HPDE6-E6E7 (cell line): ENCODE results near the gene FOXL2NB.

Experiments
- DNase-seq: peaks from one replicate; pipeline ENCODE4 v3.0.0; 2011; ENCODE audit warnings: missing footprints; ENCODE audit errors: extremely low spot score

FOXL2NB gene

GRCh38 chr3:138944929-138945708, 1.9 kb upstream of the FOXL2NB start:
- DNase-seq: no peak

GRCh38 chr3:138945709-138946662, 1.0 kb upstream of the FOXL2NB start:
- no peak for DNase-seq

- DNase-seq: no peak
These were observed 591 bp downstream of the FOXL2NB start for GRCh38 chr3:138947495-138948121.

GRCh38 chr3:138948371-138949001, 1.5 kb downstream of the FOXL2NB start:
- no peak for DNase-seq

- DNase-seq: no peak
These were observed 2.0 kb downstream of the FOXL2NB start for GRCh38 chr3:138949002-138949418.

- no peak for DNase-seq
These were observed 2.5 kb downstream of the FOXL2NB start for GRCh38 chr3:138949445-138950005.

GRCh38 chr3:138950006-138950644, 3.1 kb downstream of the FOXL2NB start:
- DNase-seq: no peak

- DNase-seq: no peak
These were observed 3.7 kb downstream of the FOXL2NB start for GRCh38 chr3:138950701-138951100.

GRCh38 chr3:138960417-138960852, 13.4 kb downstream of the FOXL2NB start:
- no peak for DNase-seq

GRCh38 chr3:138962854-138963560, 16.0 kb downstream of the FOXL2NB start:
- DNase-seq: no peak

- no peak for DNase-seq
These were observed 17.2 kb downstream of the FOXL2NB start for GRCh38 chr3:138964264-138964663.

- no peak for DNase-seq
These were observed 17.9 kb downstream of the FOXL2NB start for GRCh38 chr3:138964923-138965322.

- no peak for DNase-seq
These were observed 24.8 kb downstream of the FOXL2NB start for GRCh38 chr3:138971766-138972320.

- no peak for DNase-seq
These were observed 25.9 kb downstream of the FOXL2NB start for GRCh38 chr3:138972941-138973340.

- no peak for DNase-seq
These were observed 27.4 kb downstream of the FOXL2NB start for GRCh38 chr3:138974462-138974861.

- DNase-seq: no peak
These were observed 28.3 kb downstream of the FOXL2NB start for GRCh38 chr3:138975351-138975750.

- no peak for DNase-seq
These were observed 29.0 kb downstream of the FOXL2NB start for GRCh38 chr3:138976047-138976446.

- no peak for DNase-seq
These were observed 37.8 kb downstream of the FOXL2NB start for GRCh38 chr3:138984816-138985215.

GRCh38 chr3:138985932-138986331, 38.9 kb downstream of the FOXL2NB start:
- no peak for DNase-seq

- no peak for DNase-seq
These were observed 40.2 kb downstream of the FOXL2NB start for GRCh38 chr3:138987181-138987580.
